Prostate gland (tissue), 2 donors: Measurements from ENCODE around the gene NANP. TPM values are rescaled to one million over a fixed set of nuclear protein-coding genes. Genes with fewer than 3 reads are reported as not detected.

Experiments used
- DNase-seq: peaks from one replicate; pipeline ENCODE4 v3.0.0-alpha.2; 2019; ENCODE audit warnings: low spot score
- H3K27ac ChIP-seq, 2 donors: fragments of 200-600 bp; sonication (generic); 2 replicates each; pipeline ENCODE4 v1.5.1; 2017 to 2019
- H3K27me3 ChIP-seq: fragments of 200-600 bp; sonication (generic); replicated peaks from 2 replicates; pipeline ENCODE4 v1.5.1; 2019; ENCODE audit not compliant: insufficient read depth
- H3K36me3 ChIP-seq, 2 donors: fragments of 200-600 bp; sonication (generic); 1 replicate in 1 of 2; 2 replicates in 1 of 2; pipeline versions ENCODE4 v1.5.1 to v1.8.1; 2017 to 2019
- H3K4me1 ChIP-seq: fragments of 200-600 bp; sonication (generic); replicated peaks from 2 replicates; pipeline ENCODE4 v1.5.1; 2019
- H3K4me3 ChIP-seq, 2 donors: fragments of 200-600 bp; sonication (generic); 2 replicates each; pipeline ENCODE4 v1.5.1; 2017 to 2019
- H3K9me3 ChIP-seq: fragments of 200-600 bp; sonication (generic); 2 replicates; pipeline ENCODE4 v1.5.1; 2017
- CTCF ChIP-seq, 4 experiments: fragments of 200-600 bp in 2 of 4; fragments of 450-650 bp in 2 of 4; sonication (generic) in 2 of 4; IDR thresholded peaks; 1 replicate in 3 of 4; 2 replicates in 1 of 4; pipeline ENCODE4 v1.5.1; 2016 to 2019; ENCODE audit warnings: antibody characterized with exemption in 4 of 4, mild to moderate bottlenecking in 2 of 4, moderate library complexity in 2 of 4
- POLR2A ChIP-seq: fragments of 450-650 bp; IDR thresholded peaks from one replicate; pipeline ENCODE4 v1.6.1; 2016; ENCODE audit warnings: antibody characterized with exemption, mild to moderate bottlenecking
- POLR2AphosphoS5 ChIP-seq: sonication (generic); formaldehyde crosslinking; IDR thresholded peaks from one replicate; pipeline ENCODE4 v1.6.1; 2017; ENCODE audit warnings: antibody characterized with exemption
- WGBS: methylation state at CpG from one replicate; pipeline ENCODE4 v1.1.5; 2018; 5-methylcytosine and 5-hydroxymethylcytosine counted together
- intact Hi-C: fragments of 100-400 bp; cut with DNase I; formaldehyde crosslinking; loops from one replicate; pipeline ENCODE4 v1.14.2; 2022
- total RNA-seq, 2 donors: library from RNA; depleted of rRNA; stranded (reverse); fragments of >200 nt; gene quantifications; one replicate each; pipeline ENCODE4 v1.1.0, GENCODE V29; 2016

Gene NANP
- total RNA-seq, 2 donors from 2014 or later = 4.0 to 5.3 TPM

- Histone ChIP-seq H3K36me3 (no peaks in the 10 kb centered on the region), H3K27ac (no peak overlapping the region), H3K4me3 (no peak overlapping the region), H3K27me3 (no peaks in the 10 kb centered on the region), H3K9me3 (no peaks in the 10 kb centered on the region), H3K4me1 (no peaks in the 10 kb centered on the region)
- 67% methylated on average over 11 of the region's 11 CpGs for WGBS
- intact Hi-C loops = no loop called here
- TF ChIP-seq POLR2A (no peak), CTCF (IDR thresholded peaks at IDR 0.05) (no peak), POLR2AphosphoS5 (no peak)
- DNase-seq = no peak
These were observed 44.6 kb downstream of the NANP start for GRCh38 chr20:25579081-25579770.

- WGBS = 81% methylated on average over 16 of the region's 16 CpGs
- Histone ChIP-seq H3K4me3 (no peak overlapping the region), H3K27me3 (no peaks in the 10 kb centered on the region), H3K9me3 (no peaks in the 10 kb centered on the region), H3K4me1 (no peaks in the 10 kb centered on the region), H3K27ac (no peak overlapping the region), H3K36me3 (no peaks in the 10 kb centered on the region)
- intact Hi-C loops = no loop called here
- DNase-seq = no peak
- no peak for TF ChIP-seq CTCF (IDR thresholded peaks at IDR 0.05)
- TF ChIP-seq POLR2A = no peak
- TF ChIP-seq POLR2AphosphoS5 = no peak
These were observed 46.9 kb downstream of the NANP start for GRCh38 chr20:25576783-25577530.

DNA sequence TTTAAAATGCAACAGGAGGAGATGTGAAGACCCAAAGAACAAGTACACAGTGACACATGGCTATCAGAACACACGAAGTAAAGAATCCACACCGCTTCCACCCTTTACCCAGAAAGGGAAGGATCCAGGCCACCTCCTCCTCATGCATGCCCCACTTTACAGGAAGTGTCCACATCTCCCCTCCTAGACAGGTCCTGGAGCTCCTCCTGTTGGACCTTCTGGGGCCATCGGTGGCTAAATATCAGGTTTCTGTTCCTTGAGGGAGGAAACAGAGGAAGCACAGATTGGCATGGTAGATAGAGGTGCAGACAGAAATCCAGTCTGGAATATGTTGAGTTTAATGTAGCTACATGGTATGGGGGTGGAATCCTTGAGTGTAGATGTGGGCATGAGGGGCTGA lies 49.4 kb downstream of the NANP start:
- no peak for DNase-seq
- TF ChIP-seq POLR2AphosphoS5 = no peak
- no peak for TF ChIP-seq CTCF (IDR thresholded peaks at IDR 0.05)
- no peak for TF ChIP-seq POLR2A

GRCh38 chr20:25573288-25574251 lies 50.2 kb downstream of the NANP start:
- no peak overlapping the region for H3K27ac ChIP-seq
- no peak overlapping the region for H3K4me3 ChIP-seq
- TF ChIP-seq POLR2AphosphoS5 = no peak
- TF ChIP-seq POLR2A = no peak
- no peak for TF ChIP-seq CTCF (IDR thresholded peaks at IDR 0.05)
- DNase-seq = no peak
- no peaks in the 10 kb centered on the region for H3K4me1 ChIP-seq
- H3K9me3 ChIP-seq = no peaks in the 10 kb centered on the region
- no peaks in the 10 kb centered on the region for H3K27me3 ChIP-seq
- intact Hi-C loops = no loop called here
- WGBS = 81% methylated on average over 6 of the region's 6 CpGs
- H3K36me3 ChIP-seq = no peaks in the 10 kb centered on the region

More for the DNA sequence above, 49.4 kb downstream of the NANP start:
- intact Hi-C loops = no loop called here
- Histone ChIP-seq H3K27me3 (no peaks in the 10 kb centered on the region), H3K27ac (no peak overlapping the region), H3K36me3 (no peaks in the 10 kb centered on the region), H3K9me3 (no peaks in the 10 kb centered on the region), H3K4me1 (no peaks in the 10 kb centered on the region), H3K4me3 (no peak overlapping the region)
- WGBS = 70% methylated on average over 3 of the region's 3 CpGs
